Ovary (tissue), 3 donors: ENCODE measurements around the gene SOD1.
"Not testable (repeated sequence)": the region's sequence is repeated elsewhere in the genome, so short reads cannot be mapped to it uniquely, and the experiment has no call there.

ENCODE experiments used
- CTCF ChIP-seq, 3 donors: fragments of 450-650 bp in 2 of 3; fragments of 200-600 bp in 1 of 3; IDR thresholded peaks; one replicate each; pipeline versions ENCODE4 v1.5.1 to v1.8.0; 2016 to 2022; ENCODE audit warnings: antibody characterized with exemption in 3 of 3, mild to moderate bottlenecking in 1 of 3
- POLR2A ChIP-seq: fragments of 450-650 bp; IDR thresholded peaks from one replicate; pipeline ENCODE4 v1.6.1; 2017; ENCODE audit warnings: antibody characterized with exemption, mild to moderate bottlenecking, moderate library complexity
- donor health status: DM: no; HTN: no; CAD: no.

DNA sequence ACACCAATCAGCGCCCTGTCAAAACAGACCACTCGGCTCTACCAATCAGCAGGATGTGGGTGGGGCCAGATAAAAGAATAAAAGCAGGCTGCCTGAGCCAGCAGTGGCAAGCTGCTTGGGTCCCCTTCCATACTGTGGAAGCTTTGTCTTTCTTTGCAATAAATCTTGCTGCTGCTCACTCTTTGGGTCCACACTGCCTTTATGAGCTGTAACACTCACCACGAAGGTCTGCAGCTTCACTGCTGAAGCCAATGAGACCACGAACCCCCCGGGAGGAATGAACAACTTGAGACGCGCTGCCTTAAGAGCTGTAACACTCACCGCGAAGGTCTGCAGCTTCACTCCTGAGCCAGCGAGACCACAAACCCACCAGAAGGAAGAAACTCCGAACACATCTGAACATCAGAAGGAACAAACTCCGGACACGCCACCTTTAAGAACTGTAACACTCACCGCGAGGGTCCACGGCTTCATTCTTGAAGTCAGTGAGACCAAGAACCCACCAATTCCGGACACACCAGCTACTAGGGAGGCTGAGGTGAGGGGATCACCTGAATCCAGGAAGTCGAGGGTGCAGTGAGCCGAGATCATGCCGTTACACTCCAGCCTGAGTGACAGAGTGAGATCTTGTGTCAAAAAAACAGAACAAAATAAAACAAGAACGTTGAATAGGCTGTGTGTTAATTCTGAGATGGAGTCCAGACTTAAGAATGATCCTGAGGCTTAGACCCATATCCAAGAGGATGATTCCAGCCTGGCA, 4.5 kb upstream of the SOD1 start:
- not testable (repeated sequence) for TF ChIP-seq CTCF (IDR thresholded peaks at IDR 0.05); POLR2A
